Measurements from ENCODE around the gene PGBD5.

PGBD5 gene

GRCh38 chr1:230377851-230378250, 48.3 kb downstream of the PGBD5 start:
- DNase-seq (ENCODE audit: low read depth in 2 of 3, low spot score in 1 of 3), result no peak

- DNase-seq (ENCODE audit: low read depth in 2 of 3, low spot score in 1 of 3), result no peak
These were observed 48.8 kb downstream of the PGBD5 start for GRCh38 chr1:230377324-230377723.

GRCh38 chr1:230376296-230376695, 49.8 kb downstream of the PGBD5 start:
- DNase-seq (ENCODE audit: low read depth in 2 of 3, low spot score in 1 of 3), result no peak

GRCh38 chr1:230375780-230376179, 50.4 kb downstream of the PGBD5 start:
- no peak for DNase-seq (ENCODE audit: low read depth in 2 of 3, low spot score in 1 of 3)

GRCh38 chr1:230375147-230375546, 51.0 kb downstream of the PGBD5 start:
- DNase-seq (ENCODE audit: low read depth in 2 of 3, low spot score in 1 of 3), result no peak

GRCh38 chr1:230371923-230372703, 54.0 kb downstream of the PGBD5 start:
- DNase-seq (ENCODE audit: low read depth in 2 of 3, low spot score in 1 of 3), result no peak

- no peak for DNase-seq (ENCODE audit: low read depth in 2 of 3, low spot score in 1 of 3)
These were observed 56.0 kb downstream of the PGBD5 start for GRCh38 chr1:230370109-230370508.

GRCh38 chr1:230368871-230369270, 57.3 kb downstream of the PGBD5 start:
- no peak for DNase-seq (ENCODE audit: low read depth in 2 of 3, low spot score in 1 of 3)

GRCh38 chr1:230368363-230368762, 57.8 kb downstream of the PGBD5 start:
- DNase-seq (ENCODE audit: low read depth in 2 of 3, low spot score in 1 of 3), result no peak

- DNase-seq (ENCODE audit: low read depth in 2 of 3, low spot score in 1 of 3), result no peak
These were observed 59.6 kb downstream of the PGBD5 start for GRCh38 chr1:230366504-230366915.

- DNase-seq (ENCODE audit: low read depth in 2 of 3, low spot score in 1 of 3), result no peak
These were observed 60.3 kb downstream of the PGBD5 start for GRCh38 chr1:230365723-230366307.

GRCh38 chr1:230362949-230363348, 63.2 kb downstream of the PGBD5 start:
- no peak for DNase-seq (ENCODE audit: low read depth in 2 of 3, low spot score in 1 of 3)

- no peak for DNase-seq (ENCODE audit: low read depth in 2 of 3, low spot score in 1 of 3)
These were observed 64.2 kb downstream of the PGBD5 start for GRCh38 chr1:230361941-230362340.

- no peak for DNase-seq (ENCODE audit: low read depth in 2 of 3, low spot score in 1 of 3)
These were observed 66.0 kb downstream of the PGBD5 start for GRCh38 chr1:230359992-230360668.

GRCh38 chr1:230356869-230357794, 69.0 kb downstream of the PGBD5 start:
- DNase-seq (ENCODE audit: low read depth in 2 of 3, low spot score in 1 of 3), result no peak

- no peak for DNase-seq (ENCODE audit: low read depth in 2 of 3, low spot score in 1 of 3)
These were observed 69.9 kb downstream of the PGBD5 start for GRCh38 chr1:230356190-230356589.

GRCh38 chr1:230355594-230355993, 70.5 kb downstream of the PGBD5 start:
- no peak for DNase-seq (ENCODE audit: low read depth in 2 of 3, low spot score in 1 of 3)

- DNase-seq (ENCODE audit: low read depth in 2 of 3, low spot score in 1 of 3), result no peak
These were observed 71.0 kb downstream of the PGBD5 start for GRCh38 chr1:230355128-230355527.

- DNase-seq (ENCODE audit: low read depth in 2 of 3, low spot score in 1 of 3), result no peak
These were observed 72.1 kb downstream of the PGBD5 start for GRCh38 chr1:230354005-230354404.

- no peak for DNase-seq (ENCODE audit: low read depth in 2 of 3, low spot score in 1 of 3)
These were observed 73.6 kb downstream of the PGBD5 start for GRCh38 chr1:230352537-230352936.

GRCh38 chr1:230351983-230352382, 74.1 kb downstream of the PGBD5 start:
- DNase-seq (ENCODE audit: low read depth in 2 of 3, low spot score in 1 of 3), result no peak

All from stimulated activated CD4-positive, alpha-beta T cell treated with anti-CD3 and anti-CD28 coated beads, Interleukin-12 subunit alpha, Interleukin-12 subunit beta, amount 100 ng/mL, for 48 hours (primary cell).